GM19240 (cell line): ENCODE data around the gene OLIG2.

Experiments
- DNase-seq: peaks from one replicate; pipeline ENCODE4 v3.0.0; 2011; ENCODE audit warnings: low spot score; ENCODE audit not compliant: insufficient read length

Gene OLIG2

GRCh38 chr21:33063907-33064622 lies 38.3 kb downstream of the OLIG2 start:
- no peak for DNase-seq

- DNase-seq, result no peak
Observed at GRCh38 chr21:33064623-33065390, 39.1 kb downstream of the OLIG2 start.

GRCh38 chr21:33067043-33067442 lies 41.3 kb downstream of the OLIG2 start:
- no peak for DNase-seq

GRCh38 chr21:33067457-33067856 lies 41.7 kb downstream of the OLIG2 start:
- DNase-seq, result no peak

- no peak for DNase-seq
Observed at GRCh38 chr21:33069243-33069642, 43.5 kb downstream of the OLIG2 start.

- DNase-seq, result no peak
Observed at GRCh38 chr21:33069645-33069993, 43.9 kb downstream of the OLIG2 start.

DNA sequence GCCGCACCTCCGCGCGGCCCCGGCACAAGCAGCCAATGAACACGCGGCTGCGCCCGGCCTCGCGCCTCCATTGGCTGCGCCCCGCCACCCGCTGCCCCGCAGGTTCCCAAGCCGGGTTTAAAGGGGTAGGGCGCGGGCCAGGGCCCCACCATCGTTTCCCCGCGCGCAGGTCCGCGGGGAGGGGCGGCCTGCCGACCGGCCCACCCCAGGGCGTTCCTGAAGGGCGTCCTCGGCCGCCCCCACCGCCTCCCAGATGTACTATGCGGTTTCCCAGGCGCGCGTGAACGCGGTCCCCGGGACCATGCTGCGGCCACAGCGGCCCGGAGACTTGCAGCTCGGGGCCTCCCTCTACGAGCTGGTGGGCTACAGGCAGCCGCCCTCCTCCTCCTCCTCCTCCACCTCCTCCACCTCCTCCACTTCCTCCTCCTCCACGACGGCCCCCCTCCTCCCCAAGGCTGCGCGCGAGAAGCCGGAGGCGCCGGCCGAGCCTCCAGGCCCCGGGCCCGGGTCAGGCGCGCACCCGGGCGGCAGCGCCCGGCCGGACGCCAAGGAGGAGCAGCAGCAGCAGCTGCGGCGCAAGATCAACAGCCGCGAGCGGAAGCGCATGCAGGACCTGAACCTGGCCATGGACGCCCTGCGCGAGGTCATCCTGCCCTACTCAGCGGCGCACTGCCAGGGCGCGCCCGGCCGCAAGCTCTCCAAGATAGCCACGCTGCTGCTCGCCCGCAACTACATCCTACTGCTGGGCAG lies 44.4 kb downstream of the OLIG2 start, which contains the start of gene OLIG1:
TSS of gene OLIG1 (plus strand) at position 148 of the 750 bp plus-strand sequence. CDS start at position 254, 106 bp downstream.
- DNase-seq, result no peak

GRCh38 chr21:33070744-33070997 lies 44.9 kb downstream of the OLIG2 start:
- no peak for DNase-seq

GRCh38 chr21:33070998-33071769 lies 45.4 kb downstream of the OLIG2 start:
- DNase-seq, result no peak

GRCh38 chr21:33071770-33072306 lies 46.1 kb downstream of the OLIG2 start:
- DNase-seq, result no peak

DNA sequence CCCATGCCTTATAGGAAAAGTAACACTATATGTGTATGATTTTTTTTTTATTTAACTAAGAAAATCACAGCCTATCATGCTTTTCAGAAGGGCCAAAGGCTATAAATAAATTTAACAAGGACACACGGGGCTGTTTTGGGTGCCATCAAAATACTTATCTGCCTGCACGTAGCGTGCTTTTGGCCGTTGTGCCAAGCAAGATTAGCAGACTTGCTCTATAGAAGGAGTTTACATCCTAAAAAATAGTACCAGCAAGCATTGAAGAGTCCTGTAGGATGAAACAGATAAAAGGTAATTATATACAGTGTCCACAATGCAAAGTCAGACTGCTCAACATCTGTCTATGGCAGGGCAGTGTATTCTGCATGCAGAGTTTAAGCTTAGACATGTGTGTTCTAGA lies 47.9 kb downstream of the OLIG2 start:
- no peak for DNase-seq

- no peak for DNase-seq
Observed at GRCh38 chr21:33075128-33075527, 49.4 kb downstream of the OLIG2 start.

- DNase-seq, result no peak
Observed at GRCh38 chr21:33075596-33076195, 50.0 kb downstream of the OLIG2 start.

GRCh38 chr21:33076600-33077329 lies 51.0 kb downstream of the OLIG2 start:
- DNase-seq, result no peak
